Rectal smooth muscle tissue (tissue), 1 donor: ENCODE results near the gene EOLA1.
A peak's percentile ranks its signal among the peaks of the same experiment; 100 is the strongest.

ENCODE experiments used
- H3K27ac ChIP-seq: one replicate; pipeline ENCODE4 v1.7.0; 2013; ENCODE audit warnings: low read depth, low read length, inconsistent platforms
- H3K27me3 ChIP-seq: one replicate; pipeline ENCODE4 v1.7.0; 2013; ENCODE audit warnings: low read length; ENCODE audit not compliant: control insufficient read depth, insufficient read depth
- H3K36me3 ChIP-seq: one replicate; pipeline ENCODE4 v1.7.0; 2013; ENCODE audit warnings: low read length; ENCODE audit not compliant: control insufficient read depth, insufficient read depth
- H3K4me1 ChIP-seq: one replicate; pipeline ENCODE4 v1.7.0; 2013; ENCODE audit warnings: low read length; ENCODE audit not compliant: control insufficient read depth, insufficient read depth
- H3K4me3 ChIP-seq: one replicate; pipeline ENCODE4 v1.7.0; 2013; ENCODE audit warnings: low read length
- H3K9ac ChIP-seq: one replicate; pipeline ENCODE4 v1.7.0; 2013; ENCODE audit warnings: low read length

Gene EOLA1

GRCh38 chrX:149504226-149504914 lies 36.4 kb upstream of the EOLA1 start:
- H3K9ac ChIP-seq = peak overlapping the region; percentile 74
- no peaks in the 10 kb centered on the region for H3K4me1 ChIP-seq
- peak overlapping the region; percentile 92 for H3K27ac ChIP-seq
- H3K4me3 ChIP-seq = peak overlapping the region; percentile 76
- H3K27me3 ChIP-seq = no peaks in the 10 kb centered on the region
- H3K36me3 ChIP-seq = peaks cover 11% of the 10 kb centered on the region

- Histone ChIP-seq H3K4me1 (no peaks in the 10 kb centered on the region), H3K36me3 (peaks cover 6% of the 10 kb centered on the region), H3K9ac (peak within 1 kb of the TSS; percentile 74), H3K27ac (peak within 1 kb of the TSS; percentile 92), H3K4me3 (peak within 1 kb of the TSS; percentile 76), H3K27me3 (no peaks in the 10 kb centered on the region)
Measured at GRCh38 chrX:149504915-149505651, 35.7 kb upstream of the EOLA1 start, which contains the start of gene IDS. Gene IDS (minus strand): TSS chrX:149505306. CDS start chrX:149505137, 169 bp downstream.

GRCh38 chrX:149505671-149506070 lies 35.1 kb upstream of the EOLA1 start:
- H3K27ac ChIP-seq = peak overlapping the region; percentile 92
- H3K4me3 ChIP-seq = no peak overlapping the region

GRCh38 chrX:149506349-149506748 lies 34.5 kb upstream of the EOLA1 start:
- peaks cover 6% of the 10 kb centered on the region for H3K36me3 ChIP-seq
- no peaks in the 10 kb centered on the region for H3K4me1 ChIP-seq
- H3K27me3 ChIP-seq = no peaks in the 10 kb centered on the region
- H3K27ac ChIP-seq = no peak overlapping the region
- H3K4me3 ChIP-seq = no peak overlapping the region
- no peak overlapping the region for H3K9ac ChIP-seq

More at GRCh38 chrX:149505671-149506070, 35.1 kb upstream of the EOLA1 start:
- H3K4me1 ChIP-seq = no peaks in the 10 kb centered on the region
- no peak overlapping the region for H3K9ac ChIP-seq
- no peaks in the 10 kb centered on the region for H3K27me3 ChIP-seq
- H3K36me3 ChIP-seq = peaks cover 6% of the 10 kb centered on the region

- Histone ChIP-seq H3K27me3 (no peaks in the 10 kb centered on the region), H3K36me3 (no peaks in the 10 kb centered on the region), H3K27ac (no peak overlapping the region), H3K4me3 (no peak overlapping the region), H3K9ac (no peak overlapping the region), H3K4me1 (no peaks in the 10 kb centered on the region)
Measured at GRCh38 chrX:149508467-149508866, 32.3 kb upstream of the EOLA1 start.

GRCh38 chrX:149510386-149510785 lies 30.4 kb upstream of the EOLA1 start:
- Histone ChIP-seq H3K4me1 (no peaks in the 10 kb centered on the region), H3K9ac (no peak overlapping the region), H3K4me3 (no peak overlapping the region), H3K27ac (no peak overlapping the region), H3K27me3 (no peaks in the 10 kb centered on the region), H3K36me3 (no peaks in the 10 kb centered on the region)

- H3K4me1 ChIP-seq = no peaks in the 10 kb centered on the region
- H3K27me3 ChIP-seq = no peaks in the 10 kb centered on the region
- no peak overlapping the region for H3K9ac ChIP-seq
- no peaks in the 10 kb centered on the region for H3K36me3 ChIP-seq
- H3K27ac ChIP-seq = no peak overlapping the region
- no peak overlapping the region for H3K4me3 ChIP-seq
Measured at GRCh38 chrX:149511081-149511480, 29.7 kb upstream of the EOLA1 start.

GRCh38 chrX:149512225-149512885 lies 28.5 kb upstream of the EOLA1 start:
- Histone ChIP-seq H3K9ac (no peak overlapping the region), H3K27me3 (no peaks in the 10 kb centered on the region), H3K4me1 (no peaks in the 10 kb centered on the region), H3K27ac (no peak overlapping the region), H3K4me3 (no peak overlapping the region), H3K36me3 (no peaks in the 10 kb centered on the region)

- H3K9ac ChIP-seq = no peak overlapping the region
- H3K4me1 ChIP-seq = no peaks in the 10 kb centered on the region
- no peaks in the 10 kb centered on the region for H3K27me3 ChIP-seq
- no peak overlapping the region for H3K4me3 ChIP-seq
- no peak overlapping the region for H3K27ac ChIP-seq
- no peaks in the 10 kb centered on the region for H3K36me3 ChIP-seq
Measured at GRCh38 chrX:149513825-149514428, 26.9 kb upstream of the EOLA1 start.

- Histone ChIP-seq H3K4me1 (no peaks in the 10 kb centered on the region), H3K4me3 (no peak overlapping the region), H3K27ac (no peak overlapping the region), H3K9ac (no peak overlapping the region), H3K36me3 (no peaks in the 10 kb centered on the region), H3K27me3 (no peaks in the 10 kb centered on the region)
Measured at GRCh38 chrX:149515954-149516602, 24.7 kb upstream of the EOLA1 start.

- Histone ChIP-seq H3K27me3 (no peaks in the 10 kb centered on the region), H3K4me1 (no peaks in the 10 kb centered on the region), H3K4me3 (no peak overlapping the region), H3K36me3 (no peaks in the 10 kb centered on the region), H3K27ac (no peak overlapping the region), H3K9ac (no peak overlapping the region)
Measured at GRCh38 chrX:149516604-149517003, 24.2 kb upstream of the EOLA1 start.

GRCh38 chrX:149517308-149517707 lies 23.5 kb upstream of the EOLA1 start:
- Histone ChIP-seq H3K27ac (no peak overlapping the region), H3K4me3 (no peak overlapping the region), H3K36me3 (no peaks in the 10 kb centered on the region), H3K9ac (no peak overlapping the region), H3K4me1 (no peaks in the 10 kb centered on the region), H3K27me3 (no peaks in the 10 kb centered on the region)
